NCI-H748 treated with DMSO at 0.1 percent for 48 hours (cell line): ENCODE measurements around the gene AHRR.
"Not testable (repeated sequence)": the region's sequence is repeated elsewhere in the genome, so short reads cannot be mapped to it uniquely, and the experiment has no call there.

ENCODE experiments used
- DNase-seq: peaks from one replicate; lab custom pipeline; 2025; lab: John Stamatoyannopoulos, UW

AHRR gene

DNA sequence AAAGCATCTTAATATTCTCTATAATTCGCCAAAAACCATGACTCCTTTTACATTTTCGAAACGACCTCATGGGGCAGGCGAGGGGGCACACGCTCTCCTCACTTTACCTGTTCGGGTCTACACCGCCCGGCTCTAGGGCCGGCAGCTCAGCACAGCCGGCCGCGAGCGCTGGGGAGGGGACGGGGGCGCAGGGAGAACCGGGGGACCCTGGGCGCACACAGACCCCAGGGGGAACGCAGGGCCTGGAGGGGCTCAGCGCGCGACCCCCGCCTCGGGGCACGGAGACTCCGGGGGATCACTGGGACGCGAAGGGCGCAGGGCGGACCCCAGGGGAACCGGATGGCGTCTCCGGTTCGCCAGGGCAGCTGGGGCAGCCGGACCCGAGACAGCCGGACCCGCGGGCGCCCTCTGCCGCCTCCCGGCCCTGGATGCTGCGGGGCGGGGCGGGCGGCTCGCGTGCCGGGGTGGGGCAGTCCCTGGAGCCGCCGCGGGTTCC lies at the start of gene AHRR:
Gene AHRR (plus strand): TSS at position 485 of the 496 bp plus-strand sequence. CDS start 22,189 bp downstream, outside the sequence.
- DNase-seq, result peak; percentile 60

DNA sequence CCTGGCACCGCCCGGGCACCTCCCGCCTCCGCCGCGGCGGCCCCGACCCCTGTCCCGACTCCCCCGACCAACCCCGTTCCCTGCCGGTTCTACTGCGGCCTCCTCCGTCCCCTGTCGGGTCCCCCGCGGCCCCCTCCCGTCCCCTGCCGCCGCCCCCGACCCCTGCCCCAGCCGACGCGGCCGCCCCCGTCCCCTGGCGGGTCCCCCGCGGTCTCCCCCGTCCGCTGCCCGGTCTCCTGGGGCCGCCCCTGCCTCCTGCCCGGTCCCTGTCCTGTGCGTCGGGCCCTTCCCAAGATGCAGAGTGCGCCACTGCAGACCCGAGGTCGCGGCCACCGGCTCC lies 49.7 kb upstream of the AHRR start:
- DNase-seq, result not testable (repeated sequence)

DNA sequence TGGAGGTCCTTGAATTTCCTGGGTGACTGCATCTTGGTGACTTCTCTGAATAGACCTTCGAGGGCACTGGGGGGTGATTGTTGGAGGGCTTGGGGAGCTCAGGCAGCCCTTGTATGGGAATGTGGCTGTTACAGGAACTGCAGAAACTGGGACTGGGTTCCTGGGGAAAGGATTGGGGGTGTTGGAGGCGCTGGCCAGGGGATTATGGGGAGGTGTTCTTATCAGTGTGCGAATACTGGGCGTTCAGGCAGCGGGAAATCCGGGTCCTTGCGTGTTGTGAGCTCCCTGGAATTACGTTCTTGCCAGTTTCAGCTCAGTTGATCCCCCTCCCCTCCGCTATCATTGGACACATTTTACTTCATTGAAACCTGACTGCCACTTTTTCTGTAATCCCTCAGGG lies 48.4 kb upstream of the AHRR start:
- DNase-seq, result not testable (repeated sequence)

DNA sequence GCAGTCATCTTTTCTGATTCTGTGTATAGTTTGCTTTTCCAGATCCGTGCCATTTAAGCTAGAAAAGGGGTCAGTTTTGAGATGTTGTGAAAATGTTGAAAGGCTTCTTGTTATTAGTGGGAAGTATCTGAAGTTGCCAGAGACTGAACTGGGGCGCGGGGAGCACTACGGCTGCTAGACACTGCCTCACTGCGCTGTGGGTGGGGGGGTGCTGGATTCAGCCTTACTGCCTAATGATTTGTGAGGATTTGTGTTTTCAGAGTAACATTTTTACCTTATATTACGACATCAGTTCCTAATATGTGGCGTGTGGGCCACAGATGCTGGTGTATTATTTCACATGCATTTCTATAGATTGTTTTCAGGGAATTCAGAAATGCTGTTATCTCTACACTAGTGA lies 48.0 kb upstream of the AHRR start:
- DNase-seq, result not testable (repeated sequence)

DNA sequence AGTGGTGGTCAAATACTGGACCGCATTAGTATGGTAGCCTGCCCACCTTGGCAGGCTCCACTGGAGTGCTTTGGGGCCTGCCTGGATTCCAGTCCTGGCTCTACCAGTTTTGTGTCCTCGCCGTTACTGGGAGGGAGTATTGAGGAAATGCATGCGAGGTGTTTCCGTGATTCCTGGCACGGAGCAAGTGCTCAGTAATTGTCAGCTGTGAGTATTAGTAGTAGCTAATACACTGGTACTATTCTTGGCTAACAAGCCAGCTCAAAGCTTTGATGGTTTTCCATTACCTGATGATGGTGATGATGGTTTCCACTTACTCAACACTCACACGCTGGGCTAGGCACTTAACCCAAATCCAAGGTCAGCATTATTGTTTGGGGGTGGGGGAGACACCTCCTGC lies 47.2 kb upstream of the AHRR start:
- DNase-seq, result not testable (repeated sequence)

DNA sequence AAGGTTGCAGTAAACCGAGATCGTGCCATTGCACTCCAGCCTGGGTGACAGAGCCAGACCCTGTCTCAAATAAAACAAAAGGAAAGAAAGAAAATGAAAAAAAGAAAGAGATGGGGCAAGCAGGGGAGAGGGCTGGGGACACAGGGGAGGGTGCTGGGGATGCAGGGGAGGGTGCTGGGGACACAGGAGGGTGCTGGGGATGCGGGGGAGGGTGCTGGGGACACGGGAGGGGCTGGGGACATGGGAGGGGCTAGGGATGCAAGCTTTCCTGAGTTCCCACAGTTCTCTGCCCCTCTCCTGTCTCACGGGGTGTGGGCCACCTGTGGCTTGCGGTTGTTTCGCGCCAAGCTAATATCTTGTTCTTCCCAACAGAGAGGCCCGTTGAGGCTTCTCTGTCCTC lies 42.9 kb upstream of the AHRR start:
- DNase-seq, result no peak

DNA sequence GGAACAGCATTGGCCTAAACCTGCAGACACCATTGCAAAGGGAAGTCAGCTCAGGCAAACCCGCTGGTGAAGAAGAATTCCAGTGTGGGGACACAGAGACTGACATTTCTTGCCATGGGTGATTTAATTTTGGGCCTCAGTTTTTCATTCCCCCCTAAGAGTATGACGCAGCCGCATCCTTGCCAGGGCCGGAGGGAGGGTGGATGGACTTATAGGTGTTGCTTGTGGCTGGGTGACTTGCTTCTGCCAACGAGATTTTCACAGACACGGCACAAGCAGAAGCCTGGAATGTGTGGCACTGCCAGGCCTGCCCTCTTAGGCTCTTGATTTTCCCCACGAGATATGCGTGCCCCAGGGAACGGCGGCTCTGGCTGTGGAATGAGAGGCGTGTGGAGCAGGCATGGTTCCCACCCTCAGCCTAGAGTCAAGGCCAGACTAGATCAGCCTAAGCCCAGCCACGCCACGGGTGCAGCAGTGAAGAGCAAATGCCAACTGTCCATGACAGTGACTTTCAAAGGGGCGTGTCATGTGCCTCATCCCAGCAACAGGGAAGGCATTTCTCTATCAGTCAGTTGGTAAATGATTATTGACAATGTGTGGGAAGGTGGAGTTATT lies 42.4 kb upstream of the AHRR start:
- DNase-seq, result not testable (repeated sequence)

DNA sequence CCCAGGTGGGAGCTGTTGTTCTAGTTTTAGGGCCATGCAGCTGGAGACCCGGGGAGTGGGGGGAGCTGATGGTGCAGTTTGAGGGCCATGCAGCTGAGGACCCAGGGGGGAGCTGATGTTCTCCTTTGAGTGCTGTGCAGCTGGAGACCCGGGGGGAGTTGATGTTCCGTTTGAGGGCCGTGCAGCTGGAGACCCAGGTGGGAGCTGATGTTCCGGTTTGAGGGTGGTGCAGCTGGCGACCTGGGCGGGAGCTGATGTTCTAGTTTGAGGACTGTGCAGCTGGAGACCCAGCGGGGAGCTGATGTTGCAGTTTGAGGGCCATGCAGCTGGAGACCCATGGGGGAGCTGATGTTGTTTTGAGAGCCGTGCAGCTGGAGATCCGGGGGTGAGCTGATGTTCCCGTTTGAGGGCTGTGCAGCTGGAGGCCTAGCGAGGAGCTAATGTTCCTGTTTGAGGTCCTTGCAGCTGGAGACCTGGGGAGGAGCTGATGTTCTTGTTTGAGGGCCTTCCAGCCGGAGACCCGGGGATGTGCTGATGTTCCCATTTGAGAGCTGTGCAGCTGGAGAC lies 35.4 kb upstream of the AHRR start:
- no peak for DNase-seq

- DNase-seq, result not testable (repeated sequence)
Observed at GRCh38 chr5:290200-290599, 31.3 kb upstream of the AHRR start.

- DNase-seq, result not testable (repeated sequence)
Observed at GRCh38 chr5:291345-291744, 30.2 kb upstream of the AHRR start.

- not testable (repeated sequence) for DNase-seq
Observed at GRCh38 chr5:294788-295187, 26.7 kb upstream of the AHRR start.

DNA sequence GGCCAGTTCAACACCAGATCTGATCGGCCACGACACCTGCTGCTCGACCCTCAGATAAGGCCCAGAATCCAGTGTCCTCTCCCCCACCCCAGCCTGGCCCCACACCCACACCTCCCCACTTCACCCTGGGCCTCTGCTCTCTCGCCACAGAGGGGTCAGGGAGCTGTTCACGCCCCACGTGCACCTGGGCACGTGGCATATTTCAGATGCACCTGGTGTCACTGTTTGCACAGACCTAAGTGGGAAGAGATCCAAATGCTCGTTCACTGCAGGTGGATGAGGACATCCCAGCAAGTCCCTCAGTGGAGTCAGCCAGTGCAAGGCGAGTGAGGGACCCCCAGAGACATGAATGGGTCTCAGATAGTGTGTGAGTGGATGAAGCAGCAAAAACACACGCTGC lies 25.3 kb upstream of the AHRR start:
- DNase-seq, result not testable (repeated sequence)

- DNase-seq, result not testable (repeated sequence)
Observed at GRCh38 chr5:296954-297353, 24.6 kb upstream of the AHRR start.

- not testable (repeated sequence) for DNase-seq
Observed at GRCh38 chr5:297448-297847, 24.1 kb upstream of the AHRR start.

DNA sequence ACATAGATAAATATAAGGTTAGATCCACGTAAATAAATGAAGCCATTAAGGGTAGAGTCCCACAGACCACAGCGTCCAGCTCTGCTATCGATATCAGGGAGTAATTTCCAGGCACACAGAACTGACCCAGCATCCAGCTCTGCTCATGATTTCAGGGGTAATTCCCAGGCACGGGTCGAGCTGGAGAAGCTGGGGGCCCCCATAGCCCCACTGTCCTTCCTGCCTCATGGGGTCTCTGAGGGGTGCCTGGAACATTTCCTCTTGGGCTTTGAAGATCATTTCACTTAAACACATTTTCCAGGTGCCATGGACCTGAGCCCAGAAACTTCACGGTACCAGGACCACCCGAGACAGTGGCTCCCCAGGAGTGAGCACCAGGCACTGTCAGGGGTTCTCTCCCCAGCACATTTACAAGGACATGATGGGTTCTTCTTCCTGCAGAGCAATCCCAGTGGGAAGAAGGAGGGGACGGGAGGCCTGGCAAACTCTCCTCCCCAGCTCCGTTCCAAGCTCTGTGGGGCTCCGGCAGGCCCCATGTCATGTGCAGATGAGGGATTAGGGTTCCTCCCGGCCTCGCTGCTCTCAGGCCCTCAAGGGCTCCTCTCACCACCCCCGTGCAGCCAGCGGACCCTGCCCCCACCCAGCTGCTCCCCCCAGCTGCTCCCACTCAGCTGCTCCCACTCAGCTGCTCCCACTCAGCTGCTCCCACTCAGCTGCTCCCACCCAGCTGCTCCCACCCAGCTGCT lies 23.4 kb upstream of the AHRR start:
- not testable (repeated sequence) for DNase-seq

- DNase-seq, result no peak
Observed at GRCh38 chr5:298737-299125, 22.8 kb upstream of the AHRR start.

GRCh38 chr5:299921-300320 lies 21.6 kb upstream of the AHRR start:
- DNase-seq, result not testable (repeated sequence)

DNA sequence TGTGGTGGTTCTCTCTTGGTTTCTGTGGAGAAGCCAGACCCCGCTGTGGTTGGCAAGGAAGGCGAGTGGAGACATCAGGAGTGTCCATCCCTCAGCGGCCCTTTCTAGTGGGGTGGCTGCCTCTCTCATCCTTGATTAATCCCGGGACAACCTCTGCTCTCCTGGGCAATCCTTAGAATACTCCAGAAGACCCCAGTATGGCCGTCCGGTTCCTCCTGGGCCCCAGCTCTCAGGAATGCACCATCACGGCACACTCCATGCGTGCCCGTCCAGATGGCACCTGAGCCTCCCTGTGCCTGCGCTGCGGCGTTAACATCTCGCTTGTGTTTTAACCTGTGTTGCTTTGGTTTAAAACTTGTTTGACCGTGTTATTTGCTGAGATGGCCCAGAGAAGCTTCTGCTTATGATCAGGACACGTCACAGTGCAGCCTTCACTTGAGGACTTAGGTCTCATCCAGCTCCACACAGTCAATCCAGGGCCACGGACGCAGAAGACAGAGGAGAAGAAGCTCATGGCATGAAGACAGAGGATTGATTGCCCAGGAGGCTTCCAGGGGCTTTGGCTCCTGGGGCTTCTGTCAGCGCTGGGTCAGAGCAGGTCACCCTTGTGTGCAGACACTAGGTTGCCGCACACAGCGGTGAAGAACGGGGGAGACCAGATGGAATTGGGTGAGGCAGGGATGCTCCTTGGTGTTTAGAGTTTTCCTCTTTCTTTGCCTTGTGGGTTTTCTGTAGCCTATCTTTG lies 20.7 kb upstream of the AHRR start:
- not testable (repeated sequence) for DNase-seq

DNA sequence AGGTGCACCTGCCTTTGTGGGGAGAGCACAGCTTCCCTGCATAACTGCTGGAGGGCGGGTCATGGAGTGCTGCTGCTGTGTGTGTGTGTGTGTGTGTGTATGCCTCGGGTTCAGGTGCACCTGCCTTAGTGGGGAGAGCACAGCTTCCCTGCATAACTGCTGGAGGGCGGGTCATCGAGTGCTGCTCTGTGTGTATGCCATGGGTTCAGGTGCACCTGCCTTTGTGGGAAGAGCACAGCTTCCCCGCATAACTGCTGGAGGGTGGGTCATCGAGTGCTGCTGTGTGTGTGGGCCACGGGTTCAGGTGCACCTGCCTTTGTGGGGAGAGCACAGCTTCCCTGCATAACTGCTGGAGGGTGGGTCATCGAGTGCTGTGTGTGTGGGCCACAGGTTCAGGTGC lies 19.1 kb upstream of the AHRR start:
- peak; percentile 94 for DNase-seq

GRCh38 chr5:302966-303365 lies 18.5 kb upstream of the AHRR start:
- DNase-seq, result no peak

DNA sequence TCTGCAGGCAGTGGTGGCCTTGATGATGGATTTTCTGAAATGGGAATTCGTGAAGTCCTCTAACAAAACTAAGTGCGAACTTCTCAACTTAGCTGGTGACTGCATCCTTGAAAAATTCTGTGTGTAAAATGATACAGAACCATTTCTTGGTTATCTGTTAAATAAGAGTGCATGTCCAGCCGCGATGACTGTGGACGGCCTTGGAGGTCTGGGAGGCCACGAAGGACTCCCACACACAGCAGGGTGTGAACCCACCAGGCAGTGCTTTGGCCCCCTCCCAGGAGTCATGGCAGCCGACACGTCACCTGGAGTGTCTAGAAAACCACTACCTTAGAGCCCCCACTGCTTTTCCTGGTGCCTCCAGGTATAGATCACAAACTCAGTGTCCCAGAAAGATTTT lies 17.8 kb upstream of the AHRR start:
- DNase-seq, result not testable (repeated sequence)

DNA sequence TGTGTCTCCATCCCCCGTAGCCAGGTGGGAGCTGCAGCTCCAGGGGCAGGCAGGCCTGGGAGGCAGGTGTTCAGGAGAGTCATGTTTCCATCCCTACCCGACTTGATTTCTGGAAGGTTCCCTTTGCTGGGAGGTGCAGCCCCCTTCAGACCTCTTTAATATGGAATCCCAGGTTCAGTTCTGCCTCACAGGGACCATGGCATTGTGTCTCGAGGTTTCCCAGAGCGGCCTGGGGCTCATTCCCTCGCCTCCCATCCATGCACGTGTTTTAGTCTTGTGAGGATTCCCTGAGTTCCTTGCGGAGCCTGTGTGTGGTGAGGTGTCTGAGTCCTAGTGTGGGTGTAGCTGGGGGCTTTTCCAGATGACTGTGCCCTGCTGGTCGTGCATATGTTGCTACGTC lies 16.5 kb upstream of the AHRR start:
- no peak for DNase-seq

- no peak for DNase-seq
Observed at GRCh38 chr5:305459-305858, 16.1 kb upstream of the AHRR start.
